NCI-H2227 (cell line): ENCODE data around the gene FGFBP1.

Experiments used
- DNase-seq: peaks from one replicate; lab custom pipeline; 2025; ENCODE audit not compliant: unreplicated experiment; lab: John Stamatoyannopoulos, UW

The FGFBP1 gene

GRCh38 chr4:15938640-15939039 lies at the start of gene FGFBP1:
Gene FGFBP1 (minus strand): TSS chr4:15938740. CDS start chr4:15936632, 2,108 bp downstream.
- no peak for DNase-seq

- DNase-seq = no peak
Observed at GRCh38 chr4:15988222-15988621, 49.7 kb upstream of the FGFBP1 start.

GRCh38 chr4:15986907-15987306 lies 48.4 kb upstream of the FGFBP1 start:
- DNase-seq = no peak

GRCh38 chr4:15983610-15984009 lies 45.1 kb upstream of the FGFBP1 start:
- DNase-seq = no peak

GRCh38 chr4:15982842-15983524 lies 44.4 kb upstream of the FGFBP1 start:
- DNase-seq = no peak

GRCh38 chr4:15976456-15977447 lies 38.2 kb upstream of the FGFBP1 start:
- DNase-seq = no peak

- DNase-seq = no peak
Observed at GRCh38 chr4:15971068-15971801, 32.7 kb upstream of the FGFBP1 start.

GRCh38 chr4:15968551-15969300 lies 30.2 kb upstream of the FGFBP1 start:
- no peak for DNase-seq

GRCh38 chr4:15965325-15965724 lies 26.8 kb upstream of the FGFBP1 start:
- DNase-seq = no peak

GRCh38 chr4:15964159-15964558 lies 25.6 kb upstream of the FGFBP1 start:
- no peak for DNase-seq

GRCh38 chr4:15963576-15963975 lies 25.0 kb upstream of the FGFBP1 start:
- no peak for DNase-seq

- DNase-seq = no peak
Observed at GRCh38 chr4:15963001-15963451, 24.5 kb upstream of the FGFBP1 start, which contains the start of gene FGFBP2. Gene FGFBP2 (minus strand): TSS chr4:15963175. CDS start chr4:15963129, 46 bp downstream.

- DNase-seq = no peak
Observed at GRCh38 chr4:15961781-15962510, 23.4 kb upstream of the FGFBP1 start.

- DNase-seq = no peak
Observed at GRCh38 chr4:15958562-15958961, 20.0 kb upstream of the FGFBP1 start.

GRCh38 chr4:15956179-15956850 lies 17.8 kb upstream of the FGFBP1 start:
- peak; percentile 30 for DNase-seq

- DNase-seq = no peak
Observed at GRCh38 chr4:15955670-15956069, 17.1 kb upstream of the FGFBP1 start.

GRCh38 chr4:15953625-15954024 lies 15.1 kb upstream of the FGFBP1 start:
- DNase-seq = no peak

- no peak for DNase-seq
Observed at GRCh38 chr4:15951781-15952180, 13.2 kb upstream of the FGFBP1 start.

GRCh38 chr4:15948826-15949225 lies 10.3 kb upstream of the FGFBP1 start:
- no peak for DNase-seq
